Measurements from ENCODE around the gene SESN3.
"Not testable (repeated sequence)": the region's sequence is repeated elsewhere in the genome, so short reads cannot be mapped to it uniquely, and the experiment has no call there.

GRCh38 chr11:95273618-95274017, 42.6 kb upstream of the SESN3 start:
- not testable (repeated sequence) for TF ChIP-seq CTCF, POLR2A (IDR thresholded peaks at IDR 0.05)

All from right lobe of liver (tissue), 4 donors.